Activated T-cell treated with anti-CD3 and anti-CD28 coated beads, Interleukin-2, amount 50 U/mL, for 4 hours (primary cell): ENCODE results near the gene MXRA8. TPM values are rescaled to one million over a fixed set of nuclear protein-coding genes. Genes with fewer than 3 reads are reported as not detected.

Source experiments
- ATAC-seq, 2 donors: fragments of 200-7000 bp; cut with Tn5 transposase; one replicate each; pipeline ENCODE4 v1.10.0; 2021
- DNase-seq: peaks from one replicate; pipeline ENCODE4 v3.0.0-alpha.2; 2020
- H3K27me3 Mint-ChIP-seq: one replicate; pipeline ENCODE4 v1.8.0; 2021; ENCODE audit warnings: low read depth, mixed read lengths
- H3K36me3 Mint-ChIP-seq: one replicate; pipeline ENCODE4 v1.8.0; 2022; ENCODE audit warnings: mixed read lengths; ENCODE audit not compliant: insufficient read depth
- H3K4me1 Mint-ChIP-seq: one replicate; pipeline ENCODE4 v1.8.0; 2021; ENCODE audit warnings: low read depth, mixed read lengths
- H3K4me3 Mint-ChIP-seq: one replicate; pipeline ENCODE4 v1.8.0; 2021; ENCODE audit warnings: mild to moderate bottlenecking, moderate library complexity, mixed read lengths
- H3K9me3 Mint-ChIP-seq: one replicate; pipeline ENCODE4 v1.8.0; 2021; ENCODE audit warnings: mixed read lengths
- total RNA-seq, 3 donors: library from RNA; stranded (reverse); gene quantifications; one replicate each; pipeline ENCODE4 v1.2.1, GENCODE V29; 2021

The MXRA8 gene
- total RNA-seq, 3 donors from 2014 or later: 0.41 to 0.53 (median 0.47) TPM

DNA sequence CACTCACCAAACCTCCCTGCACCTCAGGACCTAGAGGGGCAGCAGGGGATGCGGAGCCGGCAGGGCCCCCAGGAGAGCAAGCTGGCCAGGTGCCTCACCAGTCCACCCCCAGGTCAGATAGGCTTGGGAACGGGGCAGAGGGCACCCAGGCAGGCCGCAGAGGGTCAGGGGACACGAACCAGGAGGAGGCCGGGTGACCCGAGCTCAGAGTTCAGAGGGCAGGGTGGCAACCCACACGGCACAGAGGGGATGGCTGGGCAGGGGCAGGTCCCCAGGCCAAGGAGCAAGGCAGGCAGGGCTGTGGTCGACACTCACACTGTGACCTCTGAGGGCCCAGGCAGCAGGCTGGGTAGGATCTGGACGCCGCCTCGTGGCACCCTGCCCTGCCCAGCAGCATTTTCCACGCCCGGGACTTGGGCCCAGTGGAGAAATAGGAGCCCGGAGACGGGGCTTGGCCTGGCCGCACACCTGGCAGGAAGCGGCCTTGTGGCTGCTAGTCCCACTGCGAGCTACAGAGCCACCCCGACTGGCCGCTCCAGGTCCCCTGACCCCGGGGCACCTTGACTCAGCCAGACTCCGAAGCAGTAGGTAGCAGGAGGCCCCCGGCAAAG, 14.4 kb downstream of the MXRA8 start:
- ATAC-seq (no peak), DNase-seq (no peak)
- Mint-ChIP-seq H3K27me3 (no peaks in the 10 kb centered on the region), H3K4me1 (peaks cover 23% of the 10 kb centered on the region), H3K36me3 (peaks cover 4% of the 10 kb centered on the region), H3K9me3 (no peaks in the 10 kb centered on the region), H3K4me3 (no peak overlapping the region)

GRCh38 chr1:1342584-1343115, 15.7 kb downstream of the MXRA8 start:
- H3K4me3 Mint-ChIP-seq: no peak overlapping the region
- no peak for ATAC-seq

DNA sequence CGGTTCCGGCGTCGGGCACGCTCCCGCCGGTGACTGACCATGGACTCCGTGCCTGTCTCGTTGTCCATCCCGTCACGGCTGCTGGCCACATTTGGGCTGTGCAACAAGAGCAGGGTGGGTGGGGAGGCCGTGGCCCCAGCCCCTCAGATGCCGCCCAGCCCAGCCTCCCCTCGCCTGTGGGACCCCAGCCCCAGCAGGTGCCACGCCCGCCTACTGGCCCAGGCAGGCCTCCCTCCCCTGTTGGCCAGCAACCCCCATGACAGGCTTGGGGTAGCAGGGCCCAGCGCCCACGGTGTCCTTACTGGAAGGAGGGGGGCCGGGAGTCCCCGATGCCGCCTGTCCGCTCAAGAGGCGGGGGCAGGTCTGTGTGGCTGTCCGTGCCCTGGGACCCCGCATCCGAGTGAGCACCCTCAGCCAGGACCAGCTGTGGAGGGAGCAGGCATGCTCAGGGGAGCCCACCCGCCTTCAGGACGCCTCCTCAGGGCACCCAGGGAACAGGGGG, 16.2 kb downstream of the MXRA8 start:
- DNase-seq (no peak), ATAC-seq (no peak)
- Mint-ChIP-seq H3K36me3 (peaks cover 4% of the 10 kb centered on the region), H3K9me3 (no peaks in the 10 kb centered on the region), H3K27me3 (no peaks in the 10 kb centered on the region), H3K4me3 (no peak overlapping the region), H3K4me1 (peaks cover 16% of the 10 kb centered on the region)

More at GRCh38 chr1:1342584-1343115, 15.7 kb downstream of the MXRA8 start:
- no peaks in the 10 kb centered on the region for H3K27me3 Mint-ChIP-seq
- H3K36me3 Mint-ChIP-seq: peaks cover 4% of the 10 kb centered on the region
- no peaks in the 10 kb centered on the region for H3K9me3 Mint-ChIP-seq
- DNase-seq: no peak
- peaks cover 22% of the 10 kb centered on the region for H3K4me1 Mint-ChIP-seq

GRCh38 chr1:1341549-1342021, 16.8 kb downstream of the MXRA8 start:
- Mint-ChIP-seq H3K4me1 (peaks cover 11% of the 10 kb centered on the region), H3K4me3 (no peak overlapping the region), H3K9me3 (no peaks in the 10 kb centered on the region), H3K27me3 (no peaks in the 10 kb centered on the region), H3K36me3 (peaks cover 4% of the 10 kb centered on the region)
- ATAC-seq: no peak
- DNase-seq: no peak

DNA sequence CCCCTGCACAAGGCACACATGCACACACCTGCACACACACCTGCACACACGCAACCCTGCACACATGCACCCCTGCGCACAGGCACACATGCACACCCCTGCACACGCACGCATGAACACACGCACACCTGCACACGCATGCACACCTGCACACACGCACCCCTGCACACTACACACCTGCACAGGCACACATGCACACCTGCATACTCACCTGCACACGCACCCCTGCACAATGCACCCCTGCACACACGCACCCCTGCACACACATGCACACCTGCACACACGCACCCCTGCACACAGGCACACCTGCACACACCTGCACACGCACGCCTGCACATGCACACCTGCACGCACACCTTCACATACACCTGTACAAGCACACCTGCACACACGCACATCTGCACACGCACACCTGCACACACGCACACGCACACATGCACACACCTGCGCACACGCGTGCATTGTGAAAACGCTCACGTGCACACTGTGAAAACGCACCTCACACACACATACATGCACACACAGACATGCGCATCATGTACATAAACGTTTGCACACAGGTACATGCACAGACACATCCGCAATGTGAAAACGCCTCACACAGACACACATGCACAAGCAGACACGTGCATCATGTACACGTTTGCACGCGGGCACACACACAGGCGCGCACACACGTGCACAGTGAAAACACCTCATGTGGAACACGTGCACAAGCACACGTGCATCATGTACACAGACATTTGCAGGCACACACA, 17.4 kb downstream of the MXRA8 start:
- Mint-ChIP-seq H3K27me3 (no peaks in the 10 kb centered on the region), H3K4me3 (no peak overlapping the region), H3K36me3 (peaks cover 4% of the 10 kb centered on the region), H3K9me3 (no peaks in the 10 kb centered on the region), H3K4me1 (peaks cover 6% of the 10 kb centered on the region)
- ATAC-seq (no peak), DNase-seq (no peak)

GRCh38 chr1:1340185-1340584, 18.2 kb downstream of the MXRA8 start:
- H3K9me3 Mint-ChIP-seq: no peaks in the 10 kb centered on the region
- no peak for ATAC-seq
- H3K4me1 Mint-ChIP-seq: peaks cover 4% of the 10 kb centered on the region
- H3K36me3 Mint-ChIP-seq: peaks cover 4% of the 10 kb centered on the region
- no peak overlapping the region for H3K4me3 Mint-ChIP-seq
- H3K27me3 Mint-ChIP-seq: no peaks in the 10 kb centered on the region
- no peak for DNase-seq

DNA sequence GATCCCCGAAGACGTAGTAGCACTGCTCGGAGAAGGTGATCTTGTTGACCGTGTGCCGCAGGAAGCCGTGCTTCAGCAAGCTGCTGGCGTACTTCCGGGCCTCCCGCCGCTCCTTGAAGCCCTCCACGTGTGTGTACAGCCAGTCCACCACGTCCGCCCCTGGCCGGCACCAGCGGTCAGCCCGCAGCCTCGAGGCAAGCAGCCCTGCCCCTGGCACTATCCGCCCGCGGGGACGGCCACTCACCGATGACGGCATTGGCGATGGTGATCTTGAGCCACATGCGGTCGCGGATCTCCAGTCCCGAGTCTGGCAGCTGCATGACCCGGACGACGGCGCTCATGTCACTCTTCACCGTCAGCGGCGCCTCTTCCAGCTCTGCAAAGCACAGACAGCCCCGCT, 20.1 kb downstream of the MXRA8 start:
- H3K9me3 Mint-ChIP-seq: no peaks in the 10 kb centered on the region
- H3K4me1 Mint-ChIP-seq: no peaks in the 10 kb centered on the region
- DNase-seq (no peak), ATAC-seq (no peak)
- peaks cover 4% of the 10 kb centered on the region for H3K36me3 Mint-ChIP-seq
- no peaks in the 10 kb centered on the region for H3K27me3 Mint-ChIP-seq
- no peak overlapping the region for H3K4me3 Mint-ChIP-seq

GRCh38 chr1:1337793-1338147, 20.6 kb downstream of the MXRA8 start:
- Mint-ChIP-seq H3K36me3 (peaks cover 4% of the 10 kb centered on the region), H3K27me3 (no peaks in the 10 kb centered on the region), H3K4me1 (no peaks in the 10 kb centered on the region)

GRCh38 chr1:1336931-1337792, 21.2 kb downstream of the MXRA8 start:
- no peaks in the 10 kb centered on the region for H3K9me3 Mint-ChIP-seq
- ATAC-seq (no peak), DNase-seq (no peak)
- H3K27me3 Mint-ChIP-seq: no peaks in the 10 kb centered on the region
- no peaks in the 10 kb centered on the region for H3K4me1 Mint-ChIP-seq
- H3K36me3 Mint-ChIP-seq: peaks cover 4% of the 10 kb centered on the region
- no peak overlapping the region for H3K4me3 Mint-ChIP-seq

More at GRCh38 chr1:1337793-1338147, 20.6 kb downstream of the MXRA8 start:
- ATAC-seq: peak; percentile 73 to 74
- Mint-ChIP-seq H3K4me3 (no peak overlapping the region), H3K9me3 (no peaks in the 10 kb centered on the region)
- peak; percentile 30 for DNase-seq

DNA sequence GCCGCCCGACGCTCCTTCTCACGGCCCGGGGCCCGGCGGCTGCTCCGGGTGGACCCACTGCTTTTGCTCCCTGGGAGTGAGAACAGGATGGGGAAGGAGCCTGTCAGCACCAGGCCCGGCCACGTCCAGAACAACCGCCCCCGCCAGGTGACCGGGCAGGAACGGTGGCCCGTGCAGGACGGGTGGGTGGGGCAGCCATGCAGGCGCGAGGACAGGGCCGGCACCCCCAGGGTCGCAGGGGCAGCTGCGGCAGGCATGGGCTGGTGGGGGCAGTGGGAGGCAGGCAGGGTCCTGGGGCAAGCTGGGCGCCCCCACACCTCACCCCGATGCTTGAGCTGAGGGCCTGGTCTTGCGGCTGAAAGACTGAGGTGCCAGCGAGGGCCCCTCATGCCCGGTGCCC, 21.9 kb downstream of the MXRA8 start:
- Mint-ChIP-seq H3K4me1 (no peaks in the 10 kb centered on the region), H3K36me3 (peaks cover 4% of the 10 kb centered on the region), H3K9me3 (no peaks in the 10 kb centered on the region), H3K27me3 (no peaks in the 10 kb centered on the region), H3K4me3 (no peak overlapping the region)
- DNase-seq: no peak
- no peak for ATAC-seq

DNA sequence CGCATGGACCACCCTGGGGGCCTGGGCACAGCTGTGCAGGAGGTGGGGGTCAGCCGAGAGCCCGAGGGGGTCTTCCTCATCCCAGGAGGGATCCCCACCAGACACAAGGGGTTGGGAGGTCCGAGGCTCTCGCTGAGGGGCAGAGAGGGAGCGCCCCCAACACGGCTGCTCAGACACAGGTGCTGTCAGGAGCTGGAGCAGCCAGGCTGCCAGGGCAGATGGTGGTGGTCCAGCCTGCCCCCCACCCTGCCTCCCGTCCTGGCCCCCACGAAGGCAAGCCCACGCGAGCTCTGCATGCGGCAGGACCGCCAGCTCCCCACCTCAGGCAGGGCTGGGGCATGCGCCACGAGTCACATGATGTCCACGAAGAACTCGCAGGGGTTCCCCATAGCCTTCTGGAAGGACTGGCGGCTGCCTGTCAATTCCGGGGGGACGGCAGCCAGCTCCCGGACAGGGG, 22.5 kb downstream of the MXRA8 start:
- Mint-ChIP-seq H3K4me1 (no peaks in the 10 kb centered on the region), H3K9me3 (no peaks in the 10 kb centered on the region), H3K27me3 (no peaks in the 10 kb centered on the region), H3K4me3 (no peak overlapping the region), H3K36me3 (no peaks in the 10 kb centered on the region)
- no peak for ATAC-seq
- DNase-seq: no peak

- H3K27me3 Mint-ChIP-seq: no peaks in the 10 kb centered on the region
- DNase-seq (no peak), ATAC-seq (no peak)
- no peaks in the 10 kb centered on the region for H3K9me3 Mint-ChIP-seq
- no peaks in the 10 kb centered on the region for H3K4me1 Mint-ChIP-seq
- H3K36me3 Mint-ChIP-seq: no peaks in the 10 kb centered on the region
- H3K4me3 Mint-ChIP-seq: no peak overlapping the region
Measured at GRCh38 chr1:1335283-1335682, 23.1 kb downstream of the MXRA8 start.

GRCh38 chr1:1334835-1335234, 23.5 kb downstream of the MXRA8 start:
- Mint-ChIP-seq H3K9me3 (no peaks in the 10 kb centered on the region), H3K4me1 (peaks cover 1% of the 10 kb centered on the region), H3K36me3 (no peaks in the 10 kb centered on the region), H3K4me3 (no peak overlapping the region), H3K27me3 (no peaks in the 10 kb centered on the region)
- DNase-seq: no peak
- no peak for ATAC-seq
